HuH-7.5 (cell line): ENCODE measurements around the gene PHC2.
A peak's percentile ranks its signal among the peaks of the same experiment; 100 is the strongest.

Experiments
- DNase-seq: peaks from one replicate; pipeline ENCODE4 v3.0.0; 2011; ENCODE audit warnings: low spot score

The PHC2 gene

GRCh38 chr1:33369764-33370163, 61.1 kb downstream of the PHC2 start:
- no peak for DNase-seq

GRCh38 chr1:33369081-33369480, 61.8 kb downstream of the PHC2 start:
- DNase-seq, result no peak

- no peak for DNase-seq
Measured at GRCh38 chr1:33368431-33368830, 62.5 kb downstream of the PHC2 start.

GRCh38 chr1:33367485-33368405, 63.1 kb downstream of the PHC2 start:
- peak; percentile 84 for DNase-seq

GRCh38 chr1:33366762-33367484, 64.0 kb downstream of the PHC2 start:
- no peak for DNase-seq

- DNase-seq, result no peak
Measured at GRCh38 chr1:33365560-33365997, 65.3 kb downstream of the PHC2 start.

GRCh38 chr1:33364565-33364918, 66.4 kb downstream of the PHC2 start:
- DNase-seq, result no peak

GRCh38 chr1:33363470-33363861, 67.4 kb downstream of the PHC2 start:
- DNase-seq, result no peak

GRCh38 chr1:33363021-33363420, 67.9 kb downstream of the PHC2 start:
- no peak for DNase-seq

GRCh38 chr1:33361532-33362235, 69.2 kb downstream of the PHC2 start:
- DNase-seq, result no peak

GRCh38 chr1:33360367-33360766, 70.5 kb downstream of the PHC2 start:
- no peak for DNase-seq

GRCh38 chr1:33359931-33360330, 71.0 kb downstream of the PHC2 start:
- DNase-seq, result no peak

- no peak for DNase-seq
Measured at GRCh38 chr1:33358795-33359503, 71.9 kb downstream of the PHC2 start.

GRCh38 chr1:33358114-33358794, 72.6 kb downstream of the PHC2 start:
- DNase-seq, result no peak

- no peak for DNase-seq
Measured at GRCh38 chr1:33357099-33357498, 73.8 kb downstream of the PHC2 start.

GRCh38 chr1:33354707-33355316, 76.1 kb downstream of the PHC2 start:
- DNase-seq, result no peak

GRCh38 chr1:33353531-33353930, 77.4 kb downstream of the PHC2 start:
- no peak for DNase-seq

- DNase-seq, result no peak
Measured at GRCh38 chr1:33351281-33351660, 79.6 kb downstream of the PHC2 start.

- peak; percentile 39 for DNase-seq
Measured at GRCh38 chr1:33350611-33351280, 80.1 kb downstream of the PHC2 start.
